ENCODE data around the gene KCNJ11.

GRCh38 chr11:17412488-17413180 is 24.2 kb upstream of the KCNJ11 start:
- TF ChIP-seq POLR2AphosphoS5 (IDR thresholded peaks at IDR 0.05; ENCODE audit: low read depth, low read length) = no peak
- no peak for TF ChIP-seq POLR2A (IDR thresholded peaks at IDR 0.05; ENCODE audit: low read depth, low read length)
- TF ChIP-seq TAF1 (IDR thresholded peaks at IDR 0.05; ENCODE audit: borderline replicate concordance, low read depth, low read length) = no peak

All from GM12892 (cell line).